ENCODE results near the gene USP37. TPM values are rescaled to one million over a fixed set of nuclear protein-coding genes. Genes with fewer than 3 reads are reported as not detected.

USP37 gene
- total RNA-seq, 1 experiment from 2014 or later = 31.0 TPM

DNA sequence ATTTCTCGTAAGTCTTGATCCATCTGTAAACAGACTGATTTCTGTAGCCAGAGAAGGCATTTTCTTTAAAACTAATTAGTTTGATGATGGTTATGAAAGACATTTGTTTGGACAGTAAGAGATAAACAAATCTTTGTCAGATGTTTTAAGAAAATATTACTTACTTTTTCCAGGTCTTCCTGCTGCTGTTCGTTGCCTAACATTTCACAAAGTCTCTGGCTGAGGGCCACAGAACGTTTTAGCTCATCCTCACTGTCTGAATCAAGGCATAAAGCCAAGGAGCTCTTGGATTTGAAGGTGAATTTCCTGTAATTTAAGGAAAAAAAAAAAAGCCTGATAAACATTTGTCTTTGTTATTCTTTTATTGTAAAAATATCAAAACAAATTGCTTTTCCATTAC is 91.5 kb downstream of the USP37 start:
- DNase-seq (ENCODE audit: low spot score) = no peak
- intact Hi-C loops (cut with micrococcal nuclease; ENCODE audit: unreplicated experiment) = no loop called here
- Histone ChIP-seq H3K27ac (ENCODE audit: low read depth, low read length, poor library complexity, severe bottlenecking) (no peak overlapping the region), H3K36me3 (ENCODE audit: insufficient read depth, low read length, poor library complexity, severe bottlenecking) (peaks cover 58% of the 10 kb centered on the region), H3K4me1 (ENCODE audit: insufficient read depth, low read length, poor library complexity, severe bottlenecking) (no peaks in the 10 kb centered on the region), H3K4me3 (ENCODE audit: low read depth, low read length, poor library complexity, severe bottlenecking) (no peak overlapping the region), H3K27me3 (replicated peaks; ENCODE audit: insufficient read depth, low read depth, low read length, poor library complexity) (no peaks in the 10 kb centered on the region), H3K9me3 (ENCODE audit: low read depth, low read length, poor library complexity, severe bottlenecking) (no peaks in the 10 kb centered on the region)
- no TSS peak for BruUV-seq (replicated peaks)
- POLR2A ChIA-PET (ENCODE audit: low non-redundant PET) = no interaction called here
- CTCF ChIA-PET = no interaction called here
- TF ChIP-seq CTCF (conservative IDR thresholded peaks at IDR 0.05; ENCODE audit: low read depth, low read length) (no peak), EZH2 (IDR thresholded peaks at IDR 0.05; ENCODE audit: borderline replicate concordance, low read depth, low read length, poor library complexity, severe bottlenecking) (no peak)

GRCh38 chr2:218474527-218474926 is 93.6 kb downstream of the USP37 start:
- no TSS peak for BruUV-seq (replicated peaks)
- intact Hi-C loops (cut with micrococcal nuclease; ENCODE audit: unreplicated experiment) = no loop called here
- CTCF ChIA-PET = no interaction called here
- no peak for TF ChIP-seq EZH2 (IDR thresholded peaks at IDR 0.05; ENCODE audit: borderline replicate concordance, low read depth, low read length, poor library complexity, severe bottlenecking)
- TF ChIP-seq CTCF (conservative IDR thresholded peaks at IDR 0.05; ENCODE audit: low read depth, low read length) = no peak
- no peaks in the 10 kb centered on the region for H3K27me3 ChIP-seq (replicated peaks; ENCODE audit: insufficient read depth, low read depth, low read length, poor library complexity)
- H3K4me3 ChIP-seq (ENCODE audit: low read depth, low read length, poor library complexity, severe bottlenecking) = no peak overlapping the region
- H3K9me3 ChIP-seq (ENCODE audit: low read depth, low read length, poor library complexity, severe bottlenecking) = no peaks in the 10 kb centered on the region
- no peak for DNase-seq (ENCODE audit: low spot score)
- POLR2A ChIA-PET (ENCODE audit: low non-redundant PET) = no interaction called here
- no peak overlapping the region for H3K27ac ChIP-seq (ENCODE audit: low read depth, low read length, poor library complexity, severe bottlenecking)
- H3K36me3 ChIP-seq (ENCODE audit: insufficient read depth, low read length, poor library complexity, severe bottlenecking) = peaks cover 42% of the 10 kb centered on the region
- no peaks in the 10 kb centered on the region for H3K4me1 ChIP-seq (ENCODE audit: insufficient read depth, low read length, poor library complexity, severe bottlenecking)

- H3K9me3 ChIP-seq (ENCODE audit: low read depth, low read length, poor library complexity, severe bottlenecking) = no peaks in the 10 kb centered on the region
- H3K4me1 ChIP-seq (ENCODE audit: insufficient read depth, low read length, poor library complexity, severe bottlenecking) = no peaks in the 10 kb centered on the region
- no peak for TF ChIP-seq CTCF (conservative IDR thresholded peaks at IDR 0.05; ENCODE audit: low read depth, low read length)
- no peak for TF ChIP-seq EZH2 (IDR thresholded peaks at IDR 0.05; ENCODE audit: borderline replicate concordance, low read depth, low read length, poor library complexity, severe bottlenecking)
- ChIA-PET CTCF (no interaction called here), POLR2A (ENCODE audit: low non-redundant PET) (no interaction called here)
- no peaks in the 10 kb centered on the region for H3K27me3 ChIP-seq (replicated peaks; ENCODE audit: insufficient read depth, low read depth, low read length, poor library complexity)
- H3K36me3 ChIP-seq (ENCODE audit: insufficient read depth, low read length, poor library complexity, severe bottlenecking) = peaks cover 35% of the 10 kb centered on the region
- no peak for DNase-seq (ENCODE audit: low spot score)
- intact Hi-C loops (cut with micrococcal nuclease; ENCODE audit: unreplicated experiment) = no loop called here
- no peak overlapping the region for H3K27ac ChIP-seq (ENCODE audit: low read depth, low read length, poor library complexity, severe bottlenecking)
- no TSS peak for BruUV-seq (replicated peaks)
- no peak overlapping the region for H3K4me3 ChIP-seq (ENCODE audit: low read depth, low read length, poor library complexity, severe bottlenecking)
Observed at GRCh38 chr2:218472988-218473387, 95.2 kb downstream of the USP37 start.

Data from A673 (cell line).